GM21381 (cell line): ENCODE measurements around the gene EXOSC3.
"Not testable (repeated sequence)": the region's sequence is repeated elsewhere in the genome, so short reads cannot be mapped to it uniquely, and the experiment has no call there.

ENCODE experiments used
- ATAC-seq: cut with Tn5 transposase; IDR thresholded peaks from one replicate; pipeline ENCODE4 v1.9.1; 2021; ENCODE audit warnings: mild to moderate bottlenecking, moderate library complexity; ENCODE audit not compliant: unreplicated experiment

EXOSC3 gene

GRCh38 chr9:37776328-37776727 lies 8.5 kb downstream of the EXOSC3 start:
- no peak for ATAC-seq

- no peak for ATAC-seq
Observed at GRCh38 chr9:37775216-37775919, 9.5 kb downstream of the EXOSC3 start.

- ATAC-seq = no peak
Observed at GRCh38 chr9:37769995-37770394, 14.9 kb downstream of the EXOSC3 start.

- no peak for ATAC-seq
Observed at GRCh38 chr9:37769306-37769705, 15.6 kb downstream of the EXOSC3 start.

GRCh38 chr9:37765263-37765662 lies 19.6 kb downstream of the EXOSC3 start:
- not testable (repeated sequence) for ATAC-seq

GRCh38 chr9:37761511-37761910 lies 23.4 kb downstream of the EXOSC3 start:
- no peak for ATAC-seq

GRCh38 chr9:37760416-37761161 lies 24.3 kb downstream of the EXOSC3 start:
- ATAC-seq = no peak

- ATAC-seq = no peak
Observed at GRCh38 chr9:37758747-37759146, 26.1 kb downstream of the EXOSC3 start.

- peak; percentile 91 for ATAC-seq
Observed at GRCh38 chr9:37753489-37754190, 31.2 kb downstream of the EXOSC3 start, which contains the start of gene TRMT10B. TRMT10B (plus strand) TSS chr9:37753805; CDS start chr9:37761932, 8,127 bp downstream.

GRCh38 chr9:37752642-37753488 lies 32.0 kb downstream of the EXOSC3 start:
- no peak for ATAC-seq

- ATAC-seq = not testable (repeated sequence)
Observed at GRCh38 chr9:37752112-37752511, 32.8 kb downstream of the EXOSC3 start.

GRCh38 chr9:37751704-37752103 lies 33.2 kb downstream of the EXOSC3 start:
- not testable (repeated sequence) for ATAC-seq

- ATAC-seq = no peak
Observed at GRCh38 chr9:37751186-37751585, 33.7 kb downstream of the EXOSC3 start.

- ATAC-seq = no peak
Observed at GRCh38 chr9:37749129-37749528, 35.7 kb downstream of the EXOSC3 start.

GRCh38 chr9:37747271-37747753 lies 37.6 kb downstream of the EXOSC3 start:
- ATAC-seq = peak; percentile 73

- no peak for ATAC-seq
Observed at GRCh38 chr9:37746448-37747270, 38.2 kb downstream of the EXOSC3 start.

- no peak for ATAC-seq
Observed at GRCh38 chr9:37745970-37746369, 38.9 kb downstream of the EXOSC3 start.

GRCh38 chr9:37740631-37741328 lies 44.1 kb downstream of the EXOSC3 start:
- no peak for ATAC-seq

GRCh38 chr9:37740128-37740527 lies 44.7 kb downstream of the EXOSC3 start:
- ATAC-seq = no peak
